Activated T-helper 1 cell treated with Interleukin-2 at 50 U/mL for 16 hours (primary cell): ENCODE data around the gene WDR87.
A peak's percentile ranks its signal among the peaks of the same experiment; 100 is the strongest.

ENCODE experiments used
- DNase-seq: peaks from one replicate; pipeline ENCODE4 v3.0.0-alpha.2; 2020; ENCODE audit warnings: low read depth

WDR87 gene

DNA sequence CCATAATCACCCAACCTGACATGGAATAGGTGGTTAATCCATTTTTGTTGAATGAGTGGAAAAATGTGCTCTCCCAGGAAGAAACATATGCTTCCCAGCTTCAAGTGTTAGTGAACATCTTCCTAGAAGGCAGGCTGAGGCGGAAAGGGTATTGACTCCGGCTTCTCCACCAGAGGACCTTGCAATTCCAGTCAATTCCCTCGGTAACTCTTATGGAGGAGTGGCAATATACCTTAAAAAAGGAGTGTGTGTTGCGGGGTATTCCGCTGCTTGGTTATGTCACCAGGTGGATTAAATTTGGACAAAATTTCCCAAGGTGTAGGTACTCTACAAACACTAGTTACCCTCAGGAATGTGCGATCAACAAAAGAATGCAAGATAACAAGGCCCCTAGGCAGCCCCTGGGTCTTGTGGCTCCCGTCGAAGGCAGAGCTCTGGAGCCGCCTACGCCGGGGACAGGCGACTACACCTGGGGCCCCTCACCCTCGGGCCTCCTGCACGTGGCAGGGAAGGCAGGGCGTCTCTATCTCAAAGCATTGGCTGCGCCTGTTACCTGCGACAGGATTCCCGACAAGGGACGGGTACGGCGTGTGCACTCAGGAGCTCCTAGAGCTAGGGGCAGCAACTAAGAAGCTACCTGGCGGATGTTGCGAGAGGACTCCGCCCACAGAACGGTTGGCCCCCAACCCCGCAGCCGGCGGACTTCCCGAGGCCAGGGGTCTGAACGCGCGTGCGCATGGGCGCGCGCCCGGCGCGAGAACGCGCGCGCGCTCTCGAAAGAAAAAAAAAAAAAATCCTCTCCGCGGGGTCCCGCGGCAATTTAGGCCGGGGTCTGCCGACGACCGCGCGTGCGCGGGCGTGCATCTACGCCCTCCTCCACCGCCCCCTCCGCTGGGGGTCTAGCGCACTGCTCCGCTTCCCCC lies at the start of gene WDR87:
Gene WDR87 (minus strand): TSS at position 649 of the 923 bp plus-strand sequence. CDS start 8,355 bp downstream, outside the sequence.
- DNase-seq, result peak; percentile 25

DNA sequence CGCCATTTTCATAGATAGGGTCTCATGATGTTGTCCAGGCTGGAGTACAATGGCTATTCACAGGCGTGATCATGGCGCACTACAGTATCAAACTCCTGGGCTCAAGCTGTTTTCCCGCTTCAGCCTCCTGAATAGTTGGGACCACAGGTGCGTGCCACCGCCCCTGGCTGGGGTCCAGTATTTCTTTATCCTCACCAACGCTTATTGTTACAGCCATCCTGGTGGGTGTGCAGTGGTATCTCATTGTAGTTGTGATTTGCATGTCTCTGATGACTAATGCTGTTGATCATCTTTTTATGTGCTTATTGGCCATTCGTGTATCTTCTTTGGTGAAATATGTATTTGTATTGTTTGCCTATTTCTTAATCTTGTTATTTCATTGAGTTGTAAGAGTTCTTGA lies 49.6 kb upstream of the WDR87 start:
- no peak for DNase-seq

GRCh38 chr19:37954421-37954874 lies 48.1 kb upstream of the WDR87 start:
- DNase-seq, result no peak

DNA sequence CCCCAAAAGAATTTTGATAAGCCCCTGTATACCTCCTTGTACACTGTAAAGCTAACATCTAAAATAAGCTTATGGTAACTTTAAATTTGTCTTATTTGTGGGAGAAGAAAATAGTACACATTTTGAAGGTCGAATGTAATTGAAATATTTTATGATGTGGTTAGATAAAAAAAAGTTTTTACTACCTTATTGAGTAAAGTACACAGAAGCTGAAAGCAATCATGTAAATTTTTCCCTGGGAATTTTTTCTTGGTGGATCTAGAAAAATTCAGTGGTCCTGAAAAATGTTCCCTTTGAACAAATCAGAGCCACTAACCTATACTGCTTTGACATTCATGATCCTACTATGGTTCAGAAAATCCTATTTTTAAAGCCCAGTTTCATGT lies 47.5 kb upstream of the WDR87 start:
- no peak for DNase-seq

GRCh38 chr19:37953171-37953917 lies 47.0 kb upstream of the WDR87 start:
- DNase-seq, result no peak

GRCh38 chr19:37951816-37952210 lies 45.4 kb upstream of the WDR87 start:
- DNase-seq, result no peak

GRCh38 chr19:37950471-37951175 lies 44.2 kb upstream of the WDR87 start:
- no peak for DNase-seq

- DNase-seq, result no peak
Measured at GRCh38 chr19:37948362-37948761, 42.0 kb upstream of the WDR87 start.

DNA sequence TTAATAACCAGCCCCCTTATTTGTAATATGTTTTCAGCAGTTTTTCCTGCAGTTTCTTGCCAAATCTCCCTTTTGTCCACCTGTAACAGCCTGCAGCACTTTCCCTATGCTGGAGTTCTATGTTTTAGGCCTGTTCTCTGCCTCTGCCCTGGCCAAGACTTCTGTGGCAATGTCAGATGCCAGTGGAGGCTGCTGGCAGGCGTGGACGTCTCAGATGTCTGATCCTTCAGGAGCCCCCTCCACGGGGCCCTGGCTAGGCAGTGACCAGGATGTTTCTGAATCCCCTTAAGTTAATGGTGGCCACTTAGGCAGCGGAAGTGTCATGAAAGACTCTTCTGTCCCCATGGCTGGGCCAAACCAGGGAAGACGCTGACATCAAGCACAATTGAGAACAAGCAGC lies 41.4 kb upstream of the WDR87 start:
- DNase-seq, result no peak

- no peak for DNase-seq
Measured at GRCh38 chr19:37946132-37946531, 39.7 kb upstream of the WDR87 start.

GRCh38 chr19:37943480-37943879 lies 37.1 kb upstream of the WDR87 start:
- DNase-seq, result no peak

DNA sequence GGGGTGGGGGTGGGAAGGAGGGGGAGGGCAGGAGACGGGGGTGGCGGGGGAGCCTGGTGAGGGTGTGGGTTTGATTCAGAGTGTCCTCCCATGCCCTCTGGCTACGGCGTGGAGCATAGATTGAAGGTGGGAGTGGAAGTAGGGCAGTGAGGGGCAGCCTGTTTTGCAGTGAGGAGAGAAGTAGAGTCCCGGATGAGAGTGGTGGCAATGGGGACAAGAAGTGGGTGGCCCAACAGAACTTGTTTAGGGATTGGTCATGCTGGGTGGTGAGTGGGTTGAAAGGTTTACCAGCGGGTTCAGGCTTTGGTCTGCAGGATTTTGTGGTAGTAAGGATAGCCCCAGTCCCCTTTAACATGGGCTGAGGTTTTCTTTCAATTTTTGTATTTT lies 36.1 kb upstream of the WDR87 start:
- no peak for DNase-seq

DNA sequence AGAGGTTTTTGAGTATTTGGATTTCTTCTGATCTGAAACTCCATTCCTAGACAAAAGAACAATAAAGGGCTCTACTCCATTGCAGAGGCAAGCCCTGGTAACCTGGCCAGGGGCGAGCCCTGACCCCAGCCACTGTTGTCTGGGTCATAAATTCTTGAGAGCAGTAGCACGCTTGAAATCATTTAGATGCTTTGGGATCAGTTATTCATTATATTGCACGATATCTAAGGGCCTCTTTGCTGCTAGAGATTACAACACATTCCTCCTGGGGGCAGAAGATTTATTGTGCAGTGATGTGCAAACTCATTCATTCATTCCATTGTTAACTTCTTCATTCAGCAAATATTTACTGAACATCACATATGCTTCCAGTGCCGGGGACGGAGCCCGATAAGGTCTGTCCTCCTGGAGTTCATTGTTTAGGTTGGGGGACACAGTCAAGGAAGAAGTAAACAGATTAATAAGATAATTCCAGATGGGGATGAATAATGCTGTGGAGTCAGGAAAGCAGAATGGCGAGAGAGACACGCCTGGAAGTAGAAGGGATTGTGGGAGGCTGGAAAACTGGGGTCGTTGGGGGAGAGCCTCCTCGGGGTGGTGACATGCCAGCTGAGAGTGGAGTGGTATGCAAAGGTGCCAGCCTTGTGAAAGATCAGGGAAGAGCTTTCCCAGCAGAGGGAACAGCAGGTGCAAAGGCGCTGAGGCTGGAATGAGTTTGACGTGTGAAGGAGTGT lies 35.6 kb upstream of the WDR87 start:
- no peak for DNase-seq

DNA sequence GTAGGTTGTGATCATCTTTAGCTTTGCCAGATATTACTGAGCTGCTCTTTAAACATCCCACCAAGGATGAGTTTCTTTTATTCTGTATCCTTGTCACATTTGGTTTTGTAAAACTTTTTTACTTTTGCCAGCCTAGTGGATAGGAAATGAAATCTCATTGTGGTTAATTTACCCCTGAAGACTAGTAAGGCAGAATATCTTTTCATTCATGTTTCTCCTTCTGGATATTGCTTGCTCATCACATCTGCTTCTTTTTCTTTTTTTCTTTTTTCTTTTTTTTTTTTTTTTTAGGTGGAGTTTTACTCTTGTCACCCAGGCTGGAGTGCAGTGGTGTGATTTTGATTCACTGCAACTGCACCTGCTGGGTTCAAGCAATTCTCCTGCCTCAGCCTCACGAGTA lies 32.0 kb upstream of the WDR87 start:
- no peak for DNase-seq

GRCh38 chr19:37936886-37937285 lies 30.5 kb upstream of the WDR87 start:
- DNase-seq, result no peak

- no peak for DNase-seq
Measured at GRCh38 chr19:37936166-37936565, 29.8 kb upstream of the WDR87 start.

DNA sequence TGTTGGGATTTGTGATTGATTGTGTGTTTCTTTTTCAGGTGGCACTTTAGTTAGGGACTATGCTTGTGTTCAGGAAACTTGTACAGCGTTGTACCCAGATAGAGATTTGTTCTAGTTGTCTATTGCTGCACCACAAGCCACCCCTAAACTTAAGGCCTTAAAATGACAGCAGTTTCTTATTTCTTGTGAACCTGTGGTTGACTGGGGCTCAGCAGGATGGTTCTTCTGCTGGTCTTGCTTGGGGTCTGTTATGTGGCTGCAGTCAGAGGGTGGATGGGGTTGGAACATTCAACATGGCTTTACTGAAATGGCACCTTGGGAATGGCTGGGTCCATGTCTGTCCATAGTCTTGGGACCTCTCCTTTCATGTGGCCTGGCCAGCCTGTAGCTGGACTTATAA lies 28.9 kb upstream of the WDR87 start:
- no peak for DNase-seq

GRCh38 chr19:37933937-37934358 lies 27.6 kb upstream of the WDR87 start:
- no peak for DNase-seq

- no peak for DNase-seq
Measured at GRCh38 chr19:37932985-37933936, 26.9 kb upstream of the WDR87 start.

DNA sequence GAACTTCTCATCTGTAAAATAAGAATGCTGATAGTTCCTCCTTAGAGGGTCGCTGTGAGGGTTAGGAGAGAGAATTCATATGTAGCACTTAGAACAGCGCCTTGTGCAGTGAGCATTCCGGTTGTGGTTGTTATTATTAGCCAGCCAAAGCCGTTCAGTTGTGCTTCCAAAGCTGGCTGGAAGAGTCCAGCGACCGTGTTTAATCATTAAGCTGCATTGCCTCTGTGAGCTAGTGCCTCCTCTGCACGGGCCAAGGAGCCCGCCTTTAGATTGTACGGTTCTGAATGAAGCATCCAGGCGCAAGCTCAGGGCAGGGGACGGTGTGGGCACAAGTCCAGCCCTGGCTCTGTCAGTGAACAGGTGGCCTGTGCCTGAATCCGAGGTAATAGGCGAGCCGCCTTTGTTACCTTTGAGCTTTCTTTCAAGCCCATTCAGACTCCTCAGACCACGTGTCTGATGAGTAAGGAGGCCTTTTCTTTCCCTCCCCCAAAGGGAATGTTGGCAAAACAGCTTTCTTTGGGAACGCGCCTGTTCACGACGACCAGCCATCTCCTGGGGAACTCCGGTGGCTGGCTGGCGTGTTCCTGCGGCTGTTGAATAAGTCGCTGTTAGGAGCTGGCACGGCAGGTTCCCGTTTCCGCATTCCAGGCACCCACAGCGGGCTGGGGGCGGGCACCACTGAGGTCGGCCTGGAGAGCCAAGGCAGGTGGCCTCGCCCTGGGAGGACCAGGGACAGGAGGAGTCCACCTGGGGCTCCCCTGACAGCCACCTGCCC lies 25.7 kb upstream of the WDR87 start:
- DNase-seq, result no peak
